ENCODE measurements around the gene DAB2IP.
"Not testable (repeated sequence)": the region's sequence is repeated elsewhere in the genome, so short reads cannot be mapped to it uniquely, and the experiment has no call there.

The DAB2IP gene

GRCh38 chr9:121609822-121610637 lies 41.4 kb upstream of the DAB2IP start:
- no peak for TF ChIP-seq CTCF (IDR thresholded peaks at IDR 0.05; ENCODE audit: control insufficient read depth, extremely low read depth, insufficient read depth)
- peak; percentile 89 for DNase-seq (ENCODE audit: low read depth)
- H3K4me3 ChIP-seq (ENCODE audit: low read depth, low read length), result no peak overlapping the region

- H3K4me3 ChIP-seq (ENCODE audit: low read depth, low read length), result no peak overlapping the region
- no peak for TF ChIP-seq CTCF (IDR thresholded peaks at IDR 0.05; ENCODE audit: control insufficient read depth, extremely low read depth, insufficient read depth)
- DNase-seq (ENCODE audit: low read depth), result no peak
Measured at GRCh38 chr9:121610638-121610953, 40.8 kb upstream of the DAB2IP start.

- no peak for DNase-seq (ENCODE audit: low read depth)
- no peak for TF ChIP-seq CTCF (IDR thresholded peaks at IDR 0.05; ENCODE audit: control insufficient read depth, extremely low read depth, insufficient read depth)
- no peak overlapping the region for H3K4me3 ChIP-seq (ENCODE audit: low read depth, low read length)
Measured at GRCh38 chr9:121612511-121612998, 38.9 kb upstream of the DAB2IP start.

GRCh38 chr9:121613009-121613752 lies 38.3 kb upstream of the DAB2IP start:
- no peak for TF ChIP-seq CTCF (IDR thresholded peaks at IDR 0.05; ENCODE audit: control insufficient read depth, extremely low read depth, insufficient read depth)
- DNase-seq (ENCODE audit: low read depth), result no peak
- no peak overlapping the region for H3K4me3 ChIP-seq (ENCODE audit: low read depth, low read length)

GRCh38 chr9:121616123-121616755 lies 35.2 kb upstream of the DAB2IP start:
- no peak for TF ChIP-seq CTCF (IDR thresholded peaks at IDR 0.05; ENCODE audit: control insufficient read depth, extremely low read depth, insufficient read depth)

GRCh38 chr9:121618504-121618903 lies 32.9 kb upstream of the DAB2IP start:
- no peak overlapping the region for H3K4me3 ChIP-seq (ENCODE audit: low read depth, low read length)
- no peak for DNase-seq (ENCODE audit: low read depth)
- TF ChIP-seq CTCF (IDR thresholded peaks at IDR 0.05; ENCODE audit: control insufficient read depth, extremely low read depth, insufficient read depth), result no peak

More at GRCh38 chr9:121616123-121616755, 35.2 kb upstream of the DAB2IP start:
- DNase-seq (ENCODE audit: low read depth), result no peak
- no peak overlapping the region for H3K4me3 ChIP-seq (ENCODE audit: low read depth, low read length)

GRCh38 chr9:121618910-121619309 lies 32.5 kb upstream of the DAB2IP start:
- not testable (repeated sequence) for H3K4me3 ChIP-seq (ENCODE audit: low read depth, low read length); DNase-seq (ENCODE audit: low read depth)
